Osteoblast (primary cell): Measurements from ENCODE around the gene WRAP73. TPM values are rescaled to one million over a fixed set of nuclear protein-coding genes. Genes with fewer than 3 reads are reported as not detected.

Experiments used
- DNase-seq: peaks from one replicate; pipeline ENCODE4 v3.0.0; 2011; ENCODE audit warnings: low spot score, mixed read lengths; ENCODE audit not compliant: insufficient read length; ENCODE audit errors: missing footprints
- H2AFZ ChIP-seq: 2 replicates; pipeline ENCODE4 v1.6.0; 2011; ENCODE audit warnings: mild to moderate bottlenecking, low read length
- H3K27ac ChIP-seq: 2 replicates; pipeline ENCODE4 v1.5.1; 2011; ENCODE audit warnings: mild to moderate bottlenecking, low read depth, low read length, moderate library complexity
- H3K27me3 ChIP-seq: 2 replicates; pipeline ENCODE4 v1.6.0; 2012; ENCODE audit warnings: mild to moderate bottlenecking, control low read depth, inconsistent platforms, low read length, moderate library complexity; ENCODE audit not compliant: insufficient read depth
- H3K36me3 ChIP-seq: 2 replicates; pipeline ENCODE4 v1.5.1; 2011; ENCODE audit warnings: mild to moderate bottlenecking, low read length, control low read depth, moderate library complexity; ENCODE audit not compliant: insufficient read depth
- H3K4me1 ChIP-seq: 2 replicates; pipeline ENCODE4 v1.5.1; 2011; ENCODE audit warnings: mild to moderate bottlenecking, low read length, control low read depth, moderate library complexity; ENCODE audit not compliant: insufficient read depth
- H3K4me2 ChIP-seq: 2 replicates; pipeline ENCODE4 v1.6.0; 2011; ENCODE audit warnings: mild to moderate bottlenecking, low read length; ENCODE audit not compliant: insufficient read depth
- H3K4me3 ChIP-seq: fragments of 200-600 bp; sonication (generic); 3 replicates; pipeline ENCODE4 v1.5.1; 2012; ENCODE audit warnings: mild to moderate bottlenecking, low read length, inconsistent platforms; ENCODE audit not compliant: insufficient read depth
- H3K79me2 ChIP-seq: 2 replicates; pipeline ENCODE4 v1.6.0; 2012; ENCODE audit warnings: mild to moderate bottlenecking, low read length, control low read depth, inconsistent platforms; ENCODE audit not compliant: insufficient read depth
- H3K9me3 ChIP-seq: 2 replicates; pipeline ENCODE4 v1.5.1; 2011; ENCODE audit warnings: low read depth, low read length, control low read depth
- H4K20me1 ChIP-seq: 2 replicates; pipeline ENCODE4 v1.6.0; 2012; ENCODE audit warnings: mild to moderate bottlenecking, low read length, control low read depth; ENCODE audit not compliant: insufficient read depth
- CTCF ChIP-seq: IDR thresholded peaks from 2 replicates; pipeline ENCODE4 v1.5.1; 2011; ENCODE audit warnings: mild to moderate bottlenecking, low read depth, low read length, moderate library complexity; ENCODE audit errors: extremely low read depth
- total RNA-seq: library from RNA; depleted of rRNA; stranded (reverse); fragments of >200 nt; gene quantifications from 2 replicates; pipeline ENCODE4 v1.2.3, GENCODE V29; 2012

The WRAP73 gene
- total RNA-seq, 1 donor, result 9.8 TPM

GRCh38 chr1:3598051-3598491 lies 51.8 kb downstream of the WRAP73 start:
- peak; percentile 96 for DNase-seq
- Histone ChIP-seq H3K9me3 (no peaks in the 10 kb centered on the region), H3K27ac (no peak overlapping the region), H2AFZ (peak overlapping the region; percentile 20), H4K20me1 (no peaks in the 10 kb centered on the region), H3K36me3 (no peaks in the 10 kb centered on the region), H3K4me2 (no peak overlapping the region), H3K27me3 (peaks cover 5% of the 10 kb centered on the region), H3K79me2 (no peaks in the 10 kb centered on the region), H3K4me3 (peak overlapping the region; percentile 16), H3K4me1 (no peaks in the 10 kb centered on the region)
- TF ChIP-seq CTCF, result no peak

- H3K4me1 ChIP-seq, result no peaks in the 10 kb centered on the region
- peak; percentile 59 for DNase-seq
- H3K9me3 ChIP-seq, result no peaks in the 10 kb centered on the region
- H3K27ac ChIP-seq, result no peak overlapping the region
- H3K79me2 ChIP-seq, result no peaks in the 10 kb centered on the region
- peaks cover 5% of the 10 kb centered on the region for H3K27me3 ChIP-seq
- H4K20me1 ChIP-seq, result no peaks in the 10 kb centered on the region
- H2AFZ ChIP-seq, result no peak overlapping the region
- no peak for TF ChIP-seq CTCF
- H3K36me3 ChIP-seq, result no peaks in the 10 kb centered on the region
- H3K4me3 ChIP-seq, result no peak overlapping the region
- no peak overlapping the region for H3K4me2 ChIP-seq
These were observed 52.3 kb downstream of the WRAP73 start for GRCh38 chr1:3597599-3597964.

GRCh38 chr1:3596663-3597598 lies 53.0 kb downstream of the WRAP73 start:
- no peak overlapping the region for H2AFZ ChIP-seq
- H3K79me2 ChIP-seq, result no peaks in the 10 kb centered on the region
- no peaks in the 10 kb centered on the region for H4K20me1 ChIP-seq
- TF ChIP-seq CTCF, result no peak
- H3K9me3 ChIP-seq, result no peaks in the 10 kb centered on the region
- no peaks in the 10 kb centered on the region for H3K4me1 ChIP-seq
- H3K36me3 ChIP-seq, result no peaks in the 10 kb centered on the region
- no peak overlapping the region for H3K4me3 ChIP-seq
- H3K27ac ChIP-seq, result no peak overlapping the region
- peaks cover 5% of the 10 kb centered on the region for H3K27me3 ChIP-seq
- peak; percentile 80 for DNase-seq
- no peak overlapping the region for H3K4me2 ChIP-seq

GRCh38 chr1:3595949-3596348 lies 54.0 kb downstream of the WRAP73 start:
- H3K4me1 ChIP-seq, result no peaks in the 10 kb centered on the region
- no peak overlapping the region for H2AFZ ChIP-seq
- H3K36me3 ChIP-seq, result no peaks in the 10 kb centered on the region
- no peak overlapping the region for H3K4me2 ChIP-seq
- H3K9me3 ChIP-seq, result no peaks in the 10 kb centered on the region
- H3K4me3 ChIP-seq, result no peak overlapping the region
- H3K27ac ChIP-seq, result no peak overlapping the region
- H4K20me1 ChIP-seq, result no peaks in the 10 kb centered on the region
- no peak for TF ChIP-seq CTCF
- H3K79me2 ChIP-seq, result no peaks in the 10 kb centered on the region
- DNase-seq, result no peak
- H3K27me3 ChIP-seq, result peaks cover 5% of the 10 kb centered on the region
